G401.6 (cell line): ENCODE measurements around the gene SORL1.

Source experiments
- FAIRE-seq: peaks from 2 replicates; lab custom pipeline; 2012; peaks lifted over from hg19 to GRCh38; lab: Jason Lieb, UNC

Gene SORL1

GRCh38 chr11:121451178-121451985, 732 bp upstream of the SORL1 start:
- no peak for FAIRE-seq

- no peak for FAIRE-seq
Measured at GRCh38 chr11:121452609-121453150, 566 bp downstream of the SORL1 start, which contains the start of gene SORL1-AS1. TSS of gene SORL1-AS1 (minus strand) at chr11:121452967.

GRCh38 chr11:121453589-121454299, 1.6 kb downstream of the SORL1 start:
- no peak for FAIRE-seq

- no peak for FAIRE-seq
Measured at GRCh38 chr11:121455115-121455514, 3.0 kb downstream of the SORL1 start.

- no peak for FAIRE-seq
Measured at GRCh38 chr11:121456151-121456550, 4.0 kb downstream of the SORL1 start.

GRCh38 chr11:121456816-121457431, 4.8 kb downstream of the SORL1 start:
- FAIRE-seq: no peak

- FAIRE-seq: no peak
Measured at GRCh38 chr11:121458551-121458950, 6.4 kb downstream of the SORL1 start.

GRCh38 chr11:121459413-121460017, 7.4 kb downstream of the SORL1 start:
- FAIRE-seq: no peak

GRCh38 chr11:121460941-121461514, 8.9 kb downstream of the SORL1 start:
- no peak for FAIRE-seq

- no peak for FAIRE-seq
Measured at GRCh38 chr11:121461843-121462242, 9.7 kb downstream of the SORL1 start.

GRCh38 chr11:121463689-121464335, 11.7 kb downstream of the SORL1 start:
- no peak for FAIRE-seq

GRCh38 chr11:121464352-121464946, 12.3 kb downstream of the SORL1 start:
- no peak for FAIRE-seq

GRCh38 chr11:121465709-121466062, 13.6 kb downstream of the SORL1 start:
- FAIRE-seq: no peak

- FAIRE-seq: no peak
Measured at GRCh38 chr11:121466063-121466794, 14.1 kb downstream of the SORL1 start.

- FAIRE-seq: no peak
Measured at GRCh38 chr11:121467471-121467870, 15.4 kb downstream of the SORL1 start.

GRCh38 chr11:121467965-121468364, 15.9 kb downstream of the SORL1 start:
- FAIRE-seq: no peak

GRCh38 chr11:121469910-121470309, 17.8 kb downstream of the SORL1 start:
- no peak for FAIRE-seq

- FAIRE-seq: no peak
Measured at GRCh38 chr11:121471167-121471566, 19.1 kb downstream of the SORL1 start.

- FAIRE-seq: no peak
Measured at GRCh38 chr11:121472312-121472711, 20.2 kb downstream of the SORL1 start.

- FAIRE-seq: no peak
Measured at GRCh38 chr11:121473064-121473777, 21.1 kb downstream of the SORL1 start.
